NCI-H2196 treated with DMSO at 0.1 percent for 48 hours (cell line): ENCODE measurements around the gene AHCTF1.
"Not testable (repeated sequence)": the region's sequence is repeated elsewhere in the genome, so short reads cannot be mapped to it uniquely, and the experiment has no call there.

ENCODE experiments used
- DNase-seq: peaks from one replicate; lab custom pipeline; 2025; ENCODE audit not compliant: unreplicated experiment; lab: John Stamatoyannopoulos, UW

The AHCTF1 gene

GRCh38 chr1:246840761-246841160 lies 91.0 kb downstream of the AHCTF1 start:
- DNase-seq = not testable (repeated sequence)

GRCh38 chr1:246838118-246838456 lies 93.7 kb downstream of the AHCTF1 start:
- DNase-seq = no peak

GRCh38 chr1:246837418-246838117 lies 94.2 kb downstream of the AHCTF1 start:
- no peak for DNase-seq

- DNase-seq = no peak
Observed at GRCh38 chr1:246836209-246836966, 95.4 kb downstream of the AHCTF1 start.

- DNase-seq = no peak
Observed at GRCh38 chr1:246831543-246831942, 100.2 kb downstream of the AHCTF1 start.

GRCh38 chr1:246828818-246829217 lies 102.9 kb downstream of the AHCTF1 start:
- DNase-seq = no peak

GRCh38 chr1:246827396-246827795 lies 104.4 kb downstream of the AHCTF1 start:
- DNase-seq = no peak

GRCh38 chr1:246825557-246826175 lies 106.1 kb downstream of the AHCTF1 start:
- no peak for DNase-seq

GRCh38 chr1:246824541-246824940 lies 107.2 kb downstream of the AHCTF1 start:
- DNase-seq = no peak

- not testable (repeated sequence) for DNase-seq
Observed at GRCh38 chr1:246822154-246822553, 109.6 kb downstream of the AHCTF1 start.

- DNase-seq = no peak
Observed at GRCh38 chr1:246820666-246821065, 111.1 kb downstream of the AHCTF1 start.

- not testable (repeated sequence) for DNase-seq
Observed at GRCh38 chr1:246817778-246818177, 114.0 kb downstream of the AHCTF1 start.

GRCh38 chr1:246815693-246816270 lies 116.0 kb downstream of the AHCTF1 start:
- no peak for DNase-seq

GRCh38 chr1:246814890-246815289 lies 116.9 kb downstream of the AHCTF1 start:
- DNase-seq = no peak

GRCh38 chr1:246813325-246813724 lies 118.4 kb downstream of the AHCTF1 start:
- DNase-seq = not testable (repeated sequence)

- DNase-seq = no peak
Observed at GRCh38 chr1:246811985-246812384, 119.8 kb downstream of the AHCTF1 start.

- DNase-seq = no peak
Observed at GRCh38 chr1:246809473-246809872, 122.3 kb downstream of the AHCTF1 start.

GRCh38 chr1:246805135-246805716 lies 126.5 kb downstream of the AHCTF1 start:
- DNase-seq = no peak

- no peak for DNase-seq
Observed at GRCh38 chr1:246803883-246804282, 127.9 kb downstream of the AHCTF1 start.

GRCh38 chr1:246803373-246803772 lies 128.4 kb downstream of the AHCTF1 start:
- no peak for DNase-seq

GRCh38 chr1:246801241-246802020 lies 130.3 kb downstream of the AHCTF1 start:
- no peak for DNase-seq
